ENCODE measurements around the gene RRP36.

DNA sequence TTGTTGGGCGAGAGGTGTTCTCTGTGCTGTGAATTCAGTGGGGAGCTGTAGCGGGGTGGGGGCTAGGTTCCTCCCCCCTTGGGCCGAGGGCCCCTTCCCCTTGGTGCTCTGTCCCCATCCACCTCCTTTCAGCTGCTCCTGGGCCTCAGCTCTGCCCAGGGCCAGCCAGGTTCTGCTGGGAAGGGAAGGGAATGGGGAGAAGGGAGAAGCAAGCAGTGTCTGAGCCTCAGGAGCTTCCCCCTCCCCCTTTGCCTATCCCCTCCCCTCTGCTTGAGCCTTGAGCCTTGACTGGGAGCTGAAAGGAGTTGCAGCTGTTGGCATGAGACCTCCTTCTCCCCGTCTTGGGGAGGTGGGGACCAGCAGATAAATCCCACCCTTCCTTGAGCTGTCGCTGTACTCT is 576 bp upstream of the RRP36 start:
- TF ChIP-seq CTCF (IDR thresholded peaks at IDR 0.05) (no peak), POLR2A (IDR thresholded peaks at IDR 0.05) (no peak)
